DND-41 (cell line): ENCODE results near the gene NTS.

Source experiments
- ATAC-seq: fragments of 200-7000 bp; cut with Tn5 transposase; 3 replicates; pipeline ENCODE4 v1.9.1; 2021; ENCODE audit warnings: low read depth; ENCODE audit not compliant: insufficient read depth
- DNase-seq: peaks from one replicate; pipeline ENCODE4 v3.0.0-alpha.2; 2020
- H2AFZ ChIP-seq: 2 replicates; pipeline ENCODE4 v1.6.0; 2012; ENCODE audit warnings: low read depth, low read length
- H3K27ac ChIP-seq: 2 replicates; pipeline ENCODE4 v1.5.1; 2012; ENCODE audit warnings: low read length, inconsistent platforms
- H3K27me3 ChIP-seq: fragments of 200-600 bp; sonication (generic); 2 replicates; pipeline ENCODE4 v1.6.0; 2012; ENCODE audit warnings: low read length, mild to moderate bottlenecking, inconsistent platforms; ENCODE audit not compliant: insufficient read depth, poor library complexity
- H3K36me3 ChIP-seq: 2 replicates; pipeline ENCODE4 v1.5.1; 2012; ENCODE audit warnings: low read length, inconsistent platforms; ENCODE audit not compliant: insufficient read depth
- H3K4me1 ChIP-seq: 2 replicates; pipeline ENCODE4 v1.5.1; 2012; ENCODE audit warnings: mild to moderate bottlenecking, low read length; ENCODE audit not compliant: insufficient read depth
- H3K4me2 ChIP-seq: 2 replicates; pipeline ENCODE4 v1.6.0; 2012; ENCODE audit warnings: mild to moderate bottlenecking, moderate library complexity, low read length, inconsistent platforms; ENCODE audit not compliant: insufficient read depth
- H3K4me3 ChIP-seq, 2 experiments: fragments of 200-600 bp in 1 of 2; shearing (Covaris generic) in 1 of 2; 2 replicates each; pipeline ENCODE4 v1.5.1; 2012 to 2016; ENCODE audit warnings: inconsistent platforms in 2 of 2, low read length in 2 of 2, mild to moderate bottlenecking in 2 of 2, low read depth in 1 of 2, moderate library complexity in 1 of 2
- H3K79me2 ChIP-seq: 2 replicates; pipeline ENCODE4 v1.6.0; 2012; ENCODE audit warnings: low read length, inconsistent platforms; ENCODE audit not compliant: insufficient read depth
- H3K9ac ChIP-seq: 2 replicates; pipeline ENCODE4 v1.6.0; 2012; ENCODE audit warnings: low read depth, mild to moderate bottlenecking, inconsistent platforms, low read length, moderate library complexity
- H3K9me3 ChIP-seq: 2 replicates; pipeline ENCODE4 v1.5.1; 2012; ENCODE audit warnings: low read length, moderate library complexity, mild to moderate bottlenecking, inconsistent platforms; ENCODE audit not compliant: insufficient read depth, severe bottlenecking
- H4K20me1 ChIP-seq: 2 replicates; pipeline ENCODE4 v1.6.0; 2012; ENCODE audit warnings: low read length; ENCODE audit not compliant: insufficient read depth
- EZH2 ChIP-seq: IDR thresholded peaks from 3 replicates; pipeline ENCODE4 v1.6.1; 2012; ENCODE audit warnings: borderline replicate concordance, low read depth, mild to moderate bottlenecking, moderate library complexity, low read length, inconsistent platforms; ENCODE audit not compliant: severe bottlenecking
- TF ChIP-seq, protein P1 (sequence below): IDR thresholded peaks from 2 replicates; pipeline ENCODE4 v1.5.1; 2012; ENCODE audit warnings: borderline replicate concordance, low read length, moderate library complexity, mild to moderate bottlenecking; ENCODE audit not compliant: poor library complexity, severe bottlenecking; ENCODE audit errors: extremely low read depth

The NTS gene

DNA sequence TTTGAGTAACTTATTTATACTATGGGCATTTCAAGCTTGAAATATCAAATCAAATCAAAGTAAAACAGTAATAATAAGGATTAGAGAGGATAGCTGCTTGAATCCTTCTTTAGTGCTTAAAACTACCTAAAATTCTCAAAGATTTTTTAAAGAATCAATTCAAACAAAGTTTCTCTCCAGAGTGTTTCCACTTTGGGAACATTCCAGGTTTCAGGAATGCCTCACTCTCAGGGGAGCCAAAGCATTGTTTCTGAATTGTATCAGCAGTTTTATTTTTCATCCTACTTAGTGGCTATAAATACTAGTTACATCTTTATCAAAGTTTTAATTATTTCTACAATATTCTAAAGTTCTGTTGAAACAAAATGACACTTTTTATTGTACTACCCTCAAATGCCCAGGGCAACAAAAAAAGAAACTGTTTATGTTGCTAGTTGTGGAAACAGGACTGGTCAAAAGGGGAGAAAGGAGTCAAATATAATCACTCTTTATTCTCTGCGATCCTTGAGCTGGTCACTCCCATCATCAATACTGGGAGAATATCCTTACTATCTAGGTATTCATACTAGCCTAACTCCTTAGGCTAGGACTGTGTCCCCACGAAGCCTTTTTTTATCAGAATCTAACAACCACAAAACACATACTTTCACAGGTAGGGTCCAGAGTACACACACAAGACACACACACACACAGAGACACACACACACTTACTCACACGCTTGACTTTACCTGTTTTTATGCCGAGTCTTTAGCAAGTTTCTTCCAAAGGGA lies 38.5 kb upstream of the NTS start:
- Histone ChIP-seq H3K79me2 (no peaks in the 10 kb centered on the region), H3K36me3 (no peaks in the 10 kb centered on the region), H4K20me1 (no peaks in the 10 kb centered on the region), H3K4me2 (no peak overlapping the region), H3K27ac (no peak overlapping the region), H3K4me1 (no peaks in the 10 kb centered on the region), H3K27me3 (no peaks in the 10 kb centered on the region), H3K4me3 (no peak overlapping the region), H3K9ac (no peak overlapping the region), H2AFZ (no peak overlapping the region), H3K9me3 (no peaks in the 10 kb centered on the region)
- DNase-seq: no peak
- no peak for ATAC-seq
- TF ChIP-seq, protein P1, sequence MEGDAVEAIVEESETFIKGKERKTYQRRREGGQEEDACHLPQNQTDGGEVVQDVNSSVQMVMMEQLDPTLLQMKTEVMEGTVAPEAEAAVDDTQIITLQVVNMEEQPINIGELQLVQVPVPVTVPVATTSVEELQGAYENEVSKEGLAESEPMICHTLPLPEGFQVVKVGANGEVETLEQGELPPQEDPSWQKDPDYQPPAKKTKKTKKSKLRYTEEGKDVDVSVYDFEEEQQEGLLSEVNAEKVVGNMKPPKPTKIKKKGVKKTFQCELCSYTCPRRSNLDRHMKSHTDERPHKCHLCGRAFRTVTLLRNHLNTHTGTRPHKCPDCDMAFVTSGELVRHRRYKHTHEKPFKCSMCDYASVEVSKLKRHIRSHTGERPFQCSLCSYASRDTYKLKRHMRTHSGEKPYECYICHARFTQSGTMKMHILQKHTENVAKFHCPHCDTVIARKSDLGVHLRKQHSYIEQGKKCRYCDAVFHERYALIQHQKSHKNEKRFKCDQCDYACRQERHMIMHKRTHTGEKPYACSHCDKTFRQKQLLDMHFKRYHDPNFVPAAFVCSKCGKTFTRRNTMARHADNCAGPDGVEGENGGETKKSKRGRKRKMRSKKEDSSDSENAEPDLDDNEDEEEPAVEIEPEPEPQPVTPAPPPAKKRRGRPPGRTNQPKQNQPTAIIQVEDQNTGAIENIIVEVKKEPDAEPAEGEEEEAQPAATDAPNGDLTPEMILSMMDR: no peak
- no peak for TF ChIP-seq EZH2

DNA sequence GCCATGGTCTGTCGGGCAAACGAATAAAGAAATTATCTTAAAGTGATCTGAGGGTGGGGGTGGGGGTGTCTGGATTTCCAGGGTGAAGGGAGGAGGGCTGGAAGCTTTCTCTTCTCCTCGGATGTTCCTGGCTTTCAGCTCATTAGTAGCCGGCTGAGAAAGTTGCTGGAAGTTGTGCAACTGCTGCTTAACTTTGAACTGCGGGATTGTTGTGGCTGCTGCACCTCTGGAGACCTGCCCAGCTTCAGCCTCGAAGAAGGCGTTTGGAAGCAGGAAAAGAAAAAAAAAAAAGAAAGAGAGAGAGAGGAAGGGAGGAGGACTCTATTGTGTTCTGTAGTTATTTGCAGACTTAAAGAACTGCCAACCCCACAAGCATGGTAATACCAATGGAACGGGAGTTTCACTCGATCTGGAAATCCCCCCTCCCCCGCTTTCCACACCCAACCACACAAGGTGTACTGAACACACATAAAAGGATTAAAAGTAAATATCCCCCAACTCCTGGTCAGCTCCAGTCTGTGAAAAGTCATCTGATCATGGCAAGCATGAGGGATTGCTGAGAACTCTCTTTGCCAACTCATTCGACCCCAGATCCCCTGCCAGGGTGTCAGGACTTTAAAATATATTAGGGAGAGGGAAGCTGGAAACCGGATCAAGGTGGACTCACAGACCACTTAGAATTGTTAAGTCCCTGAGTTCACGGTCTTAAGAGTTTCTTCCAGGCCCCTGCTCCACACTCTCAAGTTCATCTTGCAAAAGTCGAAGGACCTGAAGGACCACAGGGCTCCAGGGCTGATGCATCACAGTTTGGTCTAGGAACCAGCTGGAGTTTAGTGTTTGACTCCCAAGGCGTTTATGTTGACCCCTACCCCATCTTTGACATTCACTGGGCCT lies 37.7 kb upstream of the NTS start, which contains the start of gene RASSF9:
Gene RASSF9, minus strand, starts transcription at position 213 of the 894 bp plus-strand sequence. Its CDS starts 208 bp downstream, at position 5.
- no peaks in the 10 kb centered on the region for H3K79me2 ChIP-seq
- ATAC-seq (no peak), DNase-seq (no peak)
- H3K4me3 ChIP-seq: no peak within 1 kb of the TSS
- no peaks in the 10 kb centered on the region for H3K36me3 ChIP-seq
- H3K4me1 ChIP-seq: no peaks in the 10 kb centered on the region
- no peaks in the 10 kb centered on the region for H3K27me3 ChIP-seq
- H3K9ac ChIP-seq: no peak within 1 kb of the TSS
- H4K20me1 ChIP-seq: no peaks in the 10 kb centered on the region
- no peak for TF ChIP-seq EZH2
- TF ChIP-seq, protein P1: no peak
- H3K27ac ChIP-seq: no peak within 1 kb of the TSS
- H3K9me3 ChIP-seq: no peaks in the 10 kb centered on the region
- H3K4me2 ChIP-seq: no peak within 1 kb of the TSS
- no peak within 1 kb of the TSS for H2AFZ ChIP-seq

DNA sequence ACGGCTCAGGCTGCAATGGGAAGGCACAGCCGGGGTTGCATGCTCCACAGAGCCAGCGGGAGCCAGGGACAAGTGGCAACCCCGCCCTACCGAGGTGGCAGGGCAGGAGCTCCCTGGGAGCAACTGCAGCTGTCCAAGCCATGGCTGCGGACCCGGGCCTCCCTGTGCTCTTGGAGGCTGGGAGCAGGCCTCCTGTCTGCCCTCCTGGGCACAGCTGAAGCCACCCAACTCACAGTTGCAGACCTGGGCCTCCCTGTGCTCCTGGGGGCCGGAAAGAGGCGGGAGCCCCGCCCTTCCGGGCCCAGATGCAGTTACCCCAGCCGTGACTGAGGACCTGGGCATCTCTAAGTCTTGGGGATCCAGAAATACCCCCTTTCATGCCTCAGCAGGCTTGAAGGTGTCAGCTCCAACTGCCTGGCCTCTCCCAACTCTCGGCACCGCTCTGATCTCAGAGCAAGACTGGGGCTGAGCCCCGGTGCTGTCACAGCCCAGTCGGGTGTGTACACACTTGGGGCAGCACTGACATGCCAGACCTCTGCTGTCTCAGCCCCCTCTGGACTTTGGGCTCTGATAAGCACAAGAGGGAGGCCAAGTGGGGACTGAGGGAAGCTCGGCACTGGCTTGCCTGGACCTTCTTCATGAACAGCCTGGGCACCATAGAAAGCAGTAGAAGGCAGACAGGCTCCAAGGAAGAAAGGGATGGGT lies 30.3 kb upstream of the NTS start:
- Histone ChIP-seq H3K4me3 (no peak overlapping the region), H3K36me3 (no peaks in the 10 kb centered on the region), H4K20me1 (no peaks in the 10 kb centered on the region), H3K79me2 (no peaks in the 10 kb centered on the region), H3K4me1 (no peaks in the 10 kb centered on the region), H3K27me3 (no peaks in the 10 kb centered on the region), H3K27ac (no peak overlapping the region), H3K9me3 (peaks cover 3% of the 10 kb centered on the region), H3K4me2 (no peak overlapping the region), H3K9ac (no peak overlapping the region), H2AFZ (no peak overlapping the region)
- no peak for DNase-seq
- TF ChIP-seq, protein P1: no peak
- no peak for TF ChIP-seq EZH2
- no peak for ATAC-seq
